Measurements from ENCODE around the gene CCDC30.

CCDC30 gene

DNA sequence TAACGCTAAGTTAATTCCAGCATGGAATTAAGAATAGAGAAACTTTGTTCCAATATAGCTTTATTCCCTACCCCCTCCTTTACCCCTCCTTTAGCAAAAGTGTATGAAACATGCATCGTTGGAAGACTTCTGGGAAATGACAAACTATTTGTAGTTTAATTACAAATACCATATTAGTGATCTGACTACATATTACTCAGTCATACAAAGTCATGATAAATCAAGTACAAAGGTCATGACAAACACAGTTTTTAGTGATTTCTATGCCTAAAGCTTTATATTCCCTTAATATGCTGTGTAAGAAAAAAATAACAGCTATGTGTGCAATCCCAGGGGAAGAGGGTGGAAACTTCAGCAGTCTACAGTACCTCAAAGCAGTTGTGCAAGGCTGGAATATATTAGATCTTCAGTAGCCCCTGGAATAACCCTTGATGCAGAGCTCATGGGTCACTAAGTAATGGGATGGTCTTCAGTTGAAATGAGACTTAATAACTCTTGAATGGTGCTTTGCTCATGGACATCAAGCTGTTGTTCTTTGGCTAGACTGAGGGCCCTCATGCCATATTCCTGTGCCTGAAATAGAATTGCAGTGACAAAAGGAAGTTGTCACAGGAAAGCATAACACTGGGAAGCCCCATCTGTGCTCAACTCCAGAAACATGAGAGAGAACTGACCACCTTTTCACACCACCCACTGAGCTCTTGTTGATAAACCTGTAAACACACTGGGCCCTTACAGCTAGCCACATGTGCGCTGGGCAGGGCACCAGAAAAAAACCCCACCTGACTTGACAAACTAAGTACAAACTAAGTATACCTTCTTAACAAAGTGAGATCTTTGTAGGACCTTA, 32.6 kb upstream of the CCDC30 start:
- no peak overlapping the region for H3K4me2 ChIP-seq
- no peaks in the 10 kb centered on the region for H3K27me3 ChIP-seq (ENCODE audit: insufficient read depth, low read depth)
- no peak overlapping the region for H2AFZ ChIP-seq (ENCODE audit: low read depth)
- H3K36me3 ChIP-seq (ENCODE audit: insufficient read depth), result no peaks in the 10 kb centered on the region
- no peak overlapping the region for H3K4me3 ChIP-seq (IDR thresholded peaks at IDR 0.05; ENCODE audit: insufficient read depth, low read depth, low read length)
- H3K27ac ChIP-seq, result no peak overlapping the region
- TF ChIP-seq, protein P1, sequence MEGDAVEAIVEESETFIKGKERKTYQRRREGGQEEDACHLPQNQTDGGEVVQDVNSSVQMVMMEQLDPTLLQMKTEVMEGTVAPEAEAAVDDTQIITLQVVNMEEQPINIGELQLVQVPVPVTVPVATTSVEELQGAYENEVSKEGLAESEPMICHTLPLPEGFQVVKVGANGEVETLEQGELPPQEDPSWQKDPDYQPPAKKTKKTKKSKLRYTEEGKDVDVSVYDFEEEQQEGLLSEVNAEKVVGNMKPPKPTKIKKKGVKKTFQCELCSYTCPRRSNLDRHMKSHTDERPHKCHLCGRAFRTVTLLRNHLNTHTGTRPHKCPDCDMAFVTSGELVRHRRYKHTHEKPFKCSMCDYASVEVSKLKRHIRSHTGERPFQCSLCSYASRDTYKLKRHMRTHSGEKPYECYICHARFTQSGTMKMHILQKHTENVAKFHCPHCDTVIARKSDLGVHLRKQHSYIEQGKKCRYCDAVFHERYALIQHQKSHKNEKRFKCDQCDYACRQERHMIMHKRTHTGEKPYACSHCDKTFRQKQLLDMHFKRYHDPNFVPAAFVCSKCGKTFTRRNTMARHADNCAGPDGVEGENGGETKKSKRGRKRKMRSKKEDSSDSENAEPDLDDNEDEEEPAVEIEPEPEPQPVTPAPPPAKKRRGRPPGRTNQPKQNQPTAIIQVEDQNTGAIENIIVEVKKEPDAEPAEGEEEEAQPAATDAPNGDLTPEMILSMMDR (conservative IDR thresholded peaks at IDR 0.05; ENCODE audit: low read depth, low read length), result no peak
- H3K4me1 ChIP-seq (ENCODE audit: low read depth, poor library complexity, severe bottlenecking), result no peaks in the 10 kb centered on the region
- H3K9ac ChIP-seq, result no peak overlapping the region
- no peaks in the 10 kb centered on the region for H3K79me2 ChIP-seq (ENCODE audit: insufficient read depth, low read depth)
- H4K20me1 ChIP-seq (ENCODE audit: insufficient read depth), result no peaks in the 10 kb centered on the region

DNA sequence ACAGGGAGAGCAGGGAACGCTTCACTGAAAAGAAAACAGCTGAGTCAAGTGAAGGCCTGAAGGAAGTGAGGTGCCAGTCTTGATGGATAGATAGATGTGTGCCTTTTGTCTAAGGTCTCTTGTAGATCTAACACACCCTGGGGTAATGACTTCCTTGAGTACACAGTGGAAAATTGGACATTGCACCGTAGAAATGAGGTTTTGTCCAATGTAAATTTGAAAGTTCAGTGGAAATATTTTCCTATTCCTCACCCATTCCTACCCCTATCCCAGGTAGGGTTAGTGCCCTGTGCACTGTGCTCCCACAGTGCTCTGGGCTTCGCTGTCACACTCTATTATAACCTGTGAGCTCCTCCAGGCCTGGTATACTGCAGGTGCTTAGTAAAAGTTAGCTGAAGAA, 31.6 kb upstream of the CCDC30 start:
- Histone ChIP-seq H3K9ac (no peak overlapping the region), H3K27ac (no peak overlapping the region), H2AFZ (ENCODE audit: low read depth) (no peak overlapping the region), H4K20me1 (ENCODE audit: insufficient read depth) (no peaks in the 10 kb centered on the region), H3K36me3 (ENCODE audit: insufficient read depth) (no peaks in the 10 kb centered on the region), H3K4me3 (IDR thresholded peaks at IDR 0.05; ENCODE audit: insufficient read depth, low read depth, low read length) (no peak overlapping the region), H3K4me2 (no peak overlapping the region), H3K79me2 (ENCODE audit: insufficient read depth, low read depth) (no peaks in the 10 kb centered on the region), H3K27me3 (ENCODE audit: insufficient read depth, low read depth) (no peaks in the 10 kb centered on the region), H3K4me1 (ENCODE audit: low read depth, poor library complexity, severe bottlenecking) (no peaks in the 10 kb centered on the region)
- TF ChIP-seq, protein P1 (conservative IDR thresholded peaks at IDR 0.05; ENCODE audit: low read depth, low read length), result no peak

DNA sequence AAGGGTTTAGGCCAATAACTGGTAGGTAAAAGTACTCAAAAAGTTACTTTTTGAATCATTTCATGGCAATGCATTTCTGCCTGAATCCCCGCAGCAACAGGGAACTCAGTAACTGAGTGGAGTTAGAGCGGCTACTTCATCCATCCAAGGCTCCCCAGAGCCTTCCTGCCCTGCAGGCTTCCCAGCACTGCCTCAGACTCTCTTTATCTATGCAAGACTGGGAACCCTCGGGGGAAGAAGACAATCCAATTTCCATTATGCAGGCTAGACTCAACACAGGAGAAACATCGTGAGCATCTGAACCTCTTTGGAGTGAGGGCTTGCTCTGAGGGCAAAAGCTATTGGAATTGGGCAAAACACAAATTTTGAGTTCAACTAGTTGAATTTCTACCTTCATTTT, 30.4 kb upstream of the CCDC30 start:
- TF ChIP-seq, protein P1 (conservative IDR thresholded peaks at IDR 0.05; ENCODE audit: low read depth, low read length), result no peak
- Histone ChIP-seq H3K4me1 (ENCODE audit: low read depth, poor library complexity, severe bottlenecking) (no peaks in the 10 kb centered on the region), H3K4me2 (no peak overlapping the region), H3K36me3 (ENCODE audit: insufficient read depth) (no peaks in the 10 kb centered on the region), H2AFZ (ENCODE audit: low read depth) (no peak overlapping the region), H3K9ac (no peak overlapping the region), H4K20me1 (ENCODE audit: insufficient read depth) (no peaks in the 10 kb centered on the region), H3K79me2 (ENCODE audit: insufficient read depth, low read depth) (no peaks in the 10 kb centered on the region), H3K4me3 (IDR thresholded peaks at IDR 0.05; ENCODE audit: insufficient read depth, low read depth, low read length) (no peak overlapping the region), H3K27me3 (ENCODE audit: insufficient read depth, low read depth) (no peaks in the 10 kb centered on the region), H3K27ac (no peak overlapping the region)

DNA sequence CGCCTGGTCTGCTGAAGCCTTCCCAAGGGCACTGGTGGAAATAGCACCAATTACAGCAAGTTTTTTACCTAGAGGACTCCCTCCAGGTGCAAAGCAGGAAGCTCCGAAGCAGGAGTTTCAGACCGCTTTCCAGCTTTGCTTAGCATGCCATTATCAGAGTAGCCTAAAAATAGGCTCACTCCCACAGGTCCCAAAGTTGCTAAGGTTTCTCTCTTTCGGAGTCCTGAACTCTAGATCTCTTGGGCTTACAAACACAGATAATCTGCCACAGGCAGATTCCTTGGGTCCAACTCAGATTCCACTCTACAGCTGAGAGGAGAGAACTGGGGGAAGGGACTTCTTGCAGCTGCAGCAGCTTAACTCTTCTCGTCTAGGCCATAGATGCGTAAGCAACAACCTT, 29.7 kb upstream of the CCDC30 start:
- H3K36me3 ChIP-seq (ENCODE audit: insufficient read depth), result no peaks in the 10 kb centered on the region
- H3K4me3 ChIP-seq (IDR thresholded peaks at IDR 0.05; ENCODE audit: insufficient read depth, low read depth, low read length), result no peak overlapping the region
- no peaks in the 10 kb centered on the region for H3K79me2 ChIP-seq (ENCODE audit: insufficient read depth, low read depth)
- H3K4me2 ChIP-seq, result no peak overlapping the region
- H3K9ac ChIP-seq, result no peak overlapping the region
- no peaks in the 10 kb centered on the region for H3K27me3 ChIP-seq (ENCODE audit: insufficient read depth, low read depth)
- TF ChIP-seq, protein P1 (conservative IDR thresholded peaks at IDR 0.05; ENCODE audit: low read depth, low read length), result no peak
- H3K27ac ChIP-seq, result no peak overlapping the region
- H4K20me1 ChIP-seq (ENCODE audit: insufficient read depth), result no peaks in the 10 kb centered on the region
- H2AFZ ChIP-seq (ENCODE audit: low read depth), result no peak overlapping the region
- H3K4me1 ChIP-seq (ENCODE audit: low read depth, poor library complexity, severe bottlenecking), result no peaks in the 10 kb centered on the region

All from KMS-11 (cell line).